Ectodermal cell (in vitro differentiated cells): ENCODE data around the gene SIX5. TPM values are rescaled to one million over a fixed set of nuclear protein-coding genes. Genes with fewer than 3 reads are reported as not detected.

Experiments used
- H3K27ac ChIP-seq: 2 replicates; pipeline ENCODE4 v1.7.0; 2013; ENCODE audit warnings: mild to moderate bottlenecking, low read depth, low read length; ENCODE audit not compliant: insufficient read depth, poor library complexity, severe bottlenecking
- H3K27me3 ChIP-seq: 2 replicates; pipeline ENCODE4 v1.7.0; 2013; ENCODE audit warnings: mild to moderate bottlenecking, low read length; ENCODE audit not compliant: insufficient read depth, control insufficient read depth, poor library complexity, severe bottlenecking
- H3K36me3 ChIP-seq: one replicate; pipeline ENCODE4 v1.7.0; 2013; ENCODE audit warnings: low read length; ENCODE audit not compliant: control insufficient read depth, insufficient read depth
- H3K4me1 ChIP-seq: one replicate; pipeline ENCODE4 v1.7.0; 2013; ENCODE audit warnings: low read length; ENCODE audit not compliant: control insufficient read depth, insufficient read depth
- H3K4me3 ChIP-seq: 2 replicates; pipeline ENCODE4 v1.7.0; 2013; ENCODE audit warnings: low read depth, low read length, control low read depth; ENCODE audit not compliant: insufficient read depth
- H3K9me3 ChIP-seq: 2 replicates; pipeline ENCODE4 v1.7.0; 2013; ENCODE audit warnings: mild to moderate bottlenecking, low read length, moderate library complexity; ENCODE audit not compliant: control insufficient read depth
- WGBS, 2 experiments: methylation state at CpG; one replicate each; pipeline ENCODE4 v1.1.7; 2013; ENCODE audit warnings: missing lambda C conversion rate in 2 of 2; 5-methylcytosine and 5-hydroxymethylcytosine counted together
- polyA plus RNA-seq, 4 experiments: library from polyadenylated mRNA; stranded (reverse); fragments of 50-300 nt; gene quantifications; one replicate each; pipeline ENCODE4 v1.2.3, GENCODE V29; 2013

The SIX5 gene
- polyA plus RNA-seq (2013, experiment 1 of 4), result 54.2 TPM
- 53.6 TPM for polyA plus RNA-seq (2013, experiment 2 of 4)
- 51.7 TPM for polyA plus RNA-seq (2013, experiment 3 of 4)
- 55.2 TPM for polyA plus RNA-seq (2013, experiment 4 of 4)

GRCh38 chr19:45768984-45769782 lies at the start of gene SIX5:
SIX5 (minus strand) TSS chr19:45769252; CDS start chr19:45768844, 408 bp downstream.
- Histone ChIP-seq H3K9me3 (no peaks in the 10 kb centered on the region), H3K36me3 (no peaks in the 10 kb centered on the region), H3K4me1 (peaks cover 29% of the 10 kb centered on the region), H3K27me3 (no peaks in the 10 kb centered on the region), H3K4me3 (peak within 1 kb of the TSS; percentile 92), H3K27ac (peak within 1 kb of the TSS; percentile 94)
- WGBS, 2 experiments, result 0% methylated on average over 70 of the region's 70 CpGs

- H3K27me3 ChIP-seq, result peaks cover 4% of the 10 kb centered on the region
- peaks cover 8% of the 10 kb centered on the region for H3K36me3 ChIP-seq
- H3K27ac ChIP-seq, result no peak overlapping the region
- 64 to 66% methylated on average over 19 of the region's 19 CpGs for WGBS, 2 experiments
- H3K4me1 ChIP-seq, result peaks cover 21% of the 10 kb centered on the region
- H3K4me3 ChIP-seq, result no peak overlapping the region
- H3K9me3 ChIP-seq, result no peaks in the 10 kb centered on the region
Observed at GRCh38 chr19:45817725-45818301, 48.8 kb upstream of the SIX5 start.

- peak overlapping the region; percentile 74 for H3K27ac ChIP-seq
- 18 to 19% methylated on average over 24 of the region's 24 CpGs for WGBS, 2 experiments
Observed at GRCh38 chr19:45817010-45817724, 48.1 kb upstream of the SIX5 start.

GRCh38 chr19:45816236-45817009 lies 47.4 kb upstream of the SIX5 start:
- 44% methylated on average over 18 of the region's 18 CpGs for WGBS, 2 experiments
- Histone ChIP-seq H3K4me3 (peak overlapping the region; percentile 57), H3K4me1 (peaks cover 21% of the 10 kb centered on the region), H3K27ac (peak overlapping the region; percentile 74), H3K27me3 (peaks cover 4% of the 10 kb centered on the region), H3K36me3 (peaks cover 2% of the 10 kb centered on the region), H3K9me3 (no peaks in the 10 kb centered on the region)

More at GRCh38 chr19:45817010-45817724, 48.1 kb upstream of the SIX5 start:
- Histone ChIP-seq H3K27me3 (peaks cover 4% of the 10 kb centered on the region), H3K4me3 (peak overlapping the region; percentile 4), H3K4me1 (peaks cover 21% of the 10 kb centered on the region), H3K36me3 (peaks cover 2% of the 10 kb centered on the region), H3K9me3 (no peaks in the 10 kb centered on the region)

- peak overlapping the region; percentile 57 for H3K4me3 ChIP-seq
- H3K9me3 ChIP-seq, result no peaks in the 10 kb centered on the region
- H3K27ac ChIP-seq, result no peak overlapping the region
- H3K36me3 ChIP-seq, result peaks cover 2% of the 10 kb centered on the region
- H3K4me1 ChIP-seq, result peaks cover 21% of the 10 kb centered on the region
- WGBS, 2 experiments, result 1 to 2% methylated on average over 44 of the region's 44 CpGs
- H3K27me3 ChIP-seq, result peaks cover 4% of the 10 kb centered on the region
Observed at GRCh38 chr19:45815481-45816216, 46.6 kb upstream of the SIX5 start.

GRCh38 chr19:45814851-45815480 lies 45.9 kb upstream of the SIX5 start, which contains the start of gene RSPH6A:
RSPH6A (minus strand) TSS chr19:45815308; CDS start chr19:45815176, 132 bp downstream.
- Histone ChIP-seq H3K36me3 (no peaks in the 10 kb centered on the region), H3K27ac (no peak within 1 kb of the TSS), H3K27me3 (peaks cover 4% of the 10 kb centered on the region), H3K4me3 (peak within 1 kb of the TSS; percentile 57), H3K4me1 (peaks cover 21% of the 10 kb centered on the region), H3K9me3 (no peaks in the 10 kb centered on the region)
- 18 to 19% methylated on average over 40 of the region's 40 CpGs for WGBS, 2 experiments

- Histone ChIP-seq H3K9me3 (no peaks in the 10 kb centered on the region), H3K27ac (no peak overlapping the region), H3K4me3 (no peak overlapping the region), H3K4me1 (peaks cover 21% of the 10 kb centered on the region), H3K36me3 (no peaks in the 10 kb centered on the region), H3K27me3 (peaks cover 4% of the 10 kb centered on the region)
- WGBS, 2 experiments, result 93 to 94% methylated on average over 12 of the region's 12 CpGs
Observed at GRCh38 chr19:45814166-45814780, 45.2 kb upstream of the SIX5 start.

GRCh38 chr19:45812297-45812696 lies 43.2 kb upstream of the SIX5 start:
- Histone ChIP-seq H3K4me1 (peaks cover 14% of the 10 kb centered on the region), H3K27ac (no peak overlapping the region), H3K36me3 (no peaks in the 10 kb centered on the region), H3K9me3 (no peaks in the 10 kb centered on the region), H3K4me3 (no peak overlapping the region), H3K27me3 (peaks cover 4% of the 10 kb centered on the region)
- WGBS, 2 experiments, result 91 to 92% methylated on average over 6 of the region's 6 CpGs
